Measurements from ENCODE around the gene R3HDM4.

DNA sequence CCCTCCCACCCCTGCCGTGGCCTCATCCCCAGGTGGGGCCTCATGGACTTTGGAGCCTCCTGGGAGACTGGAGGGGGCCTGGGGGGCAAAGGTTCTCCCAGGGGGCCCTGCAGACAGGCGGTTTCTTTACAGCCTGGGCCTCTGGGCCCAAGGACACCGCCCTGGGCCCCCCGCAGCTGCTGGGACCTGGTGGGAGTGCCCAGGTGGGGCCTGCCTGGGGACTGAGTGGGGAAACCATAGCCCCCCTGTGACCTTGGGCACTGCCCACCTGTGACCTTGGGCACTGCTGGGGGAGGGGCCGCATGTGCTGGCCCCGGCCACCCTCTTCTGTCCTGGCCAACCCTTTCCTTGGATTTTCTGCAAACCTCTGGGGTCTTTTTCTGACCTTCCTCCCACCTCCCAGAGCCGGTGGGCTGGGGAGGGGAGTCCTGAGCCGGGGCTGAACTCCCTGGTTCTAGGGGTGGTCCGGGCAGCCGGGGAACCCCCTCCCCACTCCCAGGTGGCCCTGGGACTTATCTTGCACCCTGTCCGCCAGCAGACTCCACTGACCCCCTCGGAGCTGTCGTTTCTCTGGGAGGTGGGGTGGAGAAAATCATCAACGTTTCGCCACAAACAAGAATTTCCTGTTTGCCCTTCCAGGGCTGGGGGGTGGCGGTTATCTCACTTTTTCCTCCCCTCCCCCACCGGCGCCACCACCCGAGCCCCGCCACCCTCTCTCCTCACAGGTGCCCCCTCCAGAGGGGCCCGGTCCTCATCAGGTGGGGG lies 39.8 kb upstream of the R3HDM4 start:
- no peak for TF ChIP-seq SPI1 (IDR thresholded peaks at IDR 0.05; ENCODE audit: low read depth, low read length)
- TF ChIP-seq POLR2A (IDR thresholded peaks at IDR 0.05; ENCODE audit: low read depth, low read length) = no peak
- no peak for TF ChIP-seq POLR2AphosphoS5 (IDR thresholded peaks at IDR 0.05; ENCODE audit: low read depth, low read length)
